Kidney glomerular epithelial cell (primary cell): ENCODE data around the gene LRATD1.

Experiments used
- DNase-seq: peaks from one replicate; lab custom pipeline; 2025; lab: John Stamatoyannopoulos, UW

LRATD1 gene

GRCh38 chr2:14633461-14634181, 1.1 kb downstream of the LRATD1 start:
- DNase-seq, result no peak

GRCh38 chr2:14634182-14634488, 1.6 kb downstream of the LRATD1 start:
- no peak for DNase-seq

GRCh38 chr2:14634489-14635390, 2.2 kb downstream of the LRATD1 start:
- peak; percentile 57 for DNase-seq

- DNase-seq, result peak; percentile 65
Observed at GRCh38 chr2:14635391-14635871, 2.9 kb downstream of the LRATD1 start.

- no peak for DNase-seq
Observed at GRCh38 chr2:14638488-14638887, 6.0 kb downstream of the LRATD1 start.

- DNase-seq, result no peak
Observed at GRCh38 chr2:14641116-14641515, 8.6 kb downstream of the LRATD1 start.

- DNase-seq, result no peak
Observed at GRCh38 chr2:14642499-14642898, 10.0 kb downstream of the LRATD1 start.

GRCh38 chr2:14647714-14648113, 15.2 kb downstream of the LRATD1 start:
- no peak for DNase-seq

- DNase-seq, result no peak
Observed at GRCh38 chr2:14650066-14650465, 17.5 kb downstream of the LRATD1 start.

GRCh38 chr2:14654835-14655282, 22.3 kb downstream of the LRATD1 start:
- DNase-seq, result no peak

- no peak for DNase-seq
Observed at GRCh38 chr2:14656146-14656545, 23.6 kb downstream of the LRATD1 start.

- no peak for DNase-seq
Observed at GRCh38 chr2:14661163-14661562, 28.6 kb downstream of the LRATD1 start.

GRCh38 chr2:14673351-14673875, 40.9 kb downstream of the LRATD1 start:
- no peak for DNase-seq

GRCh38 chr2:14675489-14675888, 43.0 kb downstream of the LRATD1 start:
- no peak for DNase-seq

GRCh38 chr2:14676371-14676770, 43.9 kb downstream of the LRATD1 start:
- DNase-seq, result no peak

GRCh38 chr2:14677039-14677438, 44.5 kb downstream of the LRATD1 start:
- DNase-seq, result no peak

GRCh38 chr2:14678761-14679160, 46.2 kb downstream of the LRATD1 start:
- no peak for DNase-seq

GRCh38 chr2:14681608-14682007, 49.1 kb downstream of the LRATD1 start:
- no peak for DNase-seq
